Endodermal cell (in vitro differentiated cells): ENCODE results near the gene HHIP. TPM values are rescaled to one million over a fixed set of nuclear protein-coding genes. Genes with fewer than 3 reads are reported as not detected.

ENCODE experiments used
- DNase-seq: peaks from one replicate; pipeline ENCODE4 v3.0.0-alpha.2; 2017
- H3K27ac ChIP-seq: 2 replicates; pipeline ENCODE4 v1.5.1; 2013; ENCODE audit warnings: mild to moderate bottlenecking, low read depth, low read length, moderate library complexity
- H3K27me3 ChIP-seq: 2 replicates; pipeline ENCODE4 v1.6.1; 2013; ENCODE audit warnings: mild to moderate bottlenecking, low read length, moderate library complexity; ENCODE audit not compliant: insufficient read depth, control insufficient read depth, poor library complexity, severe bottlenecking
- H3K36me3 ChIP-seq: 2 replicates; pipeline ENCODE4 v1.7.0; 2013; ENCODE audit warnings: mild to moderate bottlenecking, low read length, moderate library complexity; ENCODE audit not compliant: control insufficient read depth, insufficient read depth
- H3K4me1 ChIP-seq: one replicate; pipeline ENCODE4 v1.7.0; 2013; ENCODE audit warnings: low read length; ENCODE audit not compliant: control insufficient read depth, insufficient read depth
- H3K4me3 ChIP-seq: 2 replicates; pipeline ENCODE4 v1.5.1; 2013; ENCODE audit warnings: mild to moderate bottlenecking, low read length, moderate library complexity
- H3K9ac ChIP-seq: 2 replicates; pipeline ENCODE4 v1.6.1; 2013; ENCODE audit warnings: mild to moderate bottlenecking, low read length, moderate library complexity; ENCODE audit not compliant: poor library complexity, severe bottlenecking; ENCODE audit errors: extremely low read depth
- H3K9me3 ChIP-seq: 2 replicates; pipeline ENCODE4 v1.6.1; 2013; ENCODE audit warnings: mild to moderate bottlenecking, low read length, moderate library complexity; ENCODE audit not compliant: control insufficient read depth
- H3K27ac Mint-ChIP-seq: 2 replicates; pipeline ENCODE4 v1.8.0; 2020; ENCODE audit warnings: mixed read lengths
- H3K27me3 Mint-ChIP-seq: 2 replicates; pipeline ENCODE4 v1.8.0; 2021; ENCODE audit warnings: mild to moderate bottlenecking, mixed read lengths; ENCODE audit not compliant: insufficient read depth
- H3K36me3 Mint-ChIP-seq: 2 replicates; pipeline ENCODE4 v1.8.0; 2020; ENCODE audit warnings: low read depth, mixed read lengths
- H3K4me1 Mint-ChIP-seq: 2 replicates; pipeline ENCODE4 v1.8.0; 2020; ENCODE audit warnings: mixed read lengths
- H3K4me3 Mint-ChIP-seq: 2 replicates; pipeline ENCODE4 v1.8.0; 2020; ENCODE audit warnings: mild to moderate bottlenecking, moderate library complexity, mixed read lengths
- H3K9me3 Mint-ChIP-seq: 2 replicates; pipeline ENCODE4 v1.8.0; 2020; ENCODE audit warnings: mild to moderate bottlenecking, mixed read lengths
- CTCF ChIP-seq: fragments of 200-600 bp; sonication (generic); conservative IDR thresholded peaks from 2 replicates; pipeline ENCODE4 v1.5.0; 2021; ENCODE audit warnings: antibody characterized with exemption, mild to moderate bottlenecking
- WGBS, 2 experiments: methylation state at CpG; one replicate each; pipeline versions ENCODE4 v1.1.5 to v1.1.7; 2013; ENCODE audit warnings: missing lambda C conversion rate in 2 of 2, mixed read lengths in 1 of 2; ENCODE audit not compliant: insufficient coverage in 1 of 2, insufficient read length in 1 of 2; 5-methylcytosine and 5-hydroxymethylcytosine counted together
- total RNA-seq, 2 donors: library from RNA; stranded (reverse); fragmentation: NEBNext Ultra II Directional in 1 of 2; extraction: Animal tissue kit (Norgen Biotek cat#: 25700) in 1 of 2; gene quantifications; 2 replicates in 1 of 2; 3 replicates in 1 of 2; pipeline ENCODE4 v1.2.1, GENCODE V29; 2021

HHIP gene
- total RNA-seq, 2 donors from 2014 or later = 1.8 to 3.4 TPM

GRCh38 chr4:144683516-144683915, 37.6 kb downstream of the HHIP start:
- Mint-ChIP-seq H3K27me3 (peaks cover 1% of the 10 kb centered on the region), H3K27ac (no peak overlapping the region), H3K36me3 (no peaks in the 10 kb centered on the region), H3K4me3 (no peak overlapping the region), H3K9me3 (peaks cover 1% of the 10 kb centered on the region), H3K4me1 (peaks cover 5% of the 10 kb centered on the region)
- Histone ChIP-seq H3K36me3 (no peaks in the 10 kb centered on the region), H3K27me3 (no peaks in the 10 kb centered on the region), H3K9me3 (no peaks in the 10 kb centered on the region), H3K9ac (no peak overlapping the region), H3K4me1 (no peaks in the 10 kb centered on the region), H3K4me3 (no peak overlapping the region), H3K27ac (no peak overlapping the region)
- no peak for TF ChIP-seq CTCF
- no peak for DNase-seq
- 94 to 96% methylated on average over 7 of the region's 8 CpGs for WGBS, 2 experiments

DNA sequence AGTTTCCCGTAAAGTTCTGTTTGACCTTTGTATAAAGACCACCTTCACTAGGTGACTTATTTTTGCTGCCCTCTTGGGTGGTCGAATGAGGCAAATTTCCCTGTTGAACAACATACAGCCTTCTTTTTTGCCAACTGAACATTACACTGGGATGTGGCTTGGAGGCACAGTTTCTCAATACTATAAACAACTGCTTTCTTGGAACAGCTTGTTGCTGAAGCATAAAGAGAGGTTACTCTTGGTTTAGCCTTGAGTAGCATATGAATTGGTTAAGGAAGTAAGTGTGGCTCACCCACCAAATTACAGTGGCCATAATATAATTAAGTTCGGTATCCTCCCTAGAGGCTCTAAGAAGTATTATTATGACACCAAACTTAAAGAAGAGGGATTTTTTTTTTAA, 40.0 kb downstream of the HHIP start:
- Histone ChIP-seq H3K4me3 (no peak overlapping the region), H3K9ac (no peak overlapping the region), H3K9me3 (no peaks in the 10 kb centered on the region), H3K27ac (no peak overlapping the region), H3K36me3 (no peaks in the 10 kb centered on the region), H3K27me3 (no peaks in the 10 kb centered on the region), H3K4me1 (no peaks in the 10 kb centered on the region)
- no peaks in the 10 kb centered on the region for H3K27me3 Mint-ChIP-seq
- 83 to 93% methylated on average over 1 to 3 of the region's 3 CpGs for WGBS, 2 experiments
- no peak overlapping the region for H3K27ac Mint-ChIP-seq
- TF ChIP-seq CTCF = no peak
- no peak for DNase-seq
- no peaks in the 10 kb centered on the region for H3K36me3 Mint-ChIP-seq
- no peaks in the 10 kb centered on the region for H3K9me3 Mint-ChIP-seq
- no peak overlapping the region for H3K4me3 Mint-ChIP-seq
- H3K4me1 Mint-ChIP-seq = peaks cover 5% of the 10 kb centered on the region

DNA sequence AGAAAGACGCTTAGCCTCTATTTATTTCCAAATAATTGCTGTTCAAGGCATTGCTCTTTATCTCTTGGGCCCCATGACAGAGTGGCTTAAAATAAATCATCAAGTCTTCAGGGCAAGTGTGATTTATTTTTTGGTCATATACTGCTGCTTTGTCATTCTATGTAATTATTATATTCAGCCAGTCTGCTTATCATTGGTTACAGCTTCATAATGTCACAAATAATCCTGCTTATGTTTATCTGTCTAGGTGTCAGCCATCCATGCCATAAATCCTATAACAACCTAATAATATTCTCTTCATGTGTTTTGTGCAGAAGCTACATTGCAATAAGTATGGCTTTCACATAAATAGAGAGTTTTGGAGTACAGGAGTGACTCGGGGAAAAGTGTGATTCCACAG, 41.0 kb downstream of the HHIP start:
- WGBS, 2 experiments = 94 to 100% methylated on average over 2 of the region's 2 CpGs
- H3K4me3 ChIP-seq = no peak overlapping the region
- H3K27me3 Mint-ChIP-seq = no peaks in the 10 kb centered on the region
- H3K4me1 Mint-ChIP-seq = peaks cover 4% of the 10 kb centered on the region
- H3K9me3 Mint-ChIP-seq = no peaks in the 10 kb centered on the region
- no peak for TF ChIP-seq CTCF
- no peaks in the 10 kb centered on the region for H3K9me3 ChIP-seq
- no peaks in the 10 kb centered on the region for H3K4me1 ChIP-seq
- no peak overlapping the region for H3K4me3 Mint-ChIP-seq
- H3K36me3 Mint-ChIP-seq = no peaks in the 10 kb centered on the region
- H3K27ac Mint-ChIP-seq = no peak overlapping the region
- H3K36me3 ChIP-seq = no peaks in the 10 kb centered on the region
- DNase-seq = no peak
- no peaks in the 10 kb centered on the region for H3K27me3 ChIP-seq
- no peak overlapping the region for H3K9ac ChIP-seq
- no peak overlapping the region for H3K27ac ChIP-seq
